ENCODE results near the gene MSI2.

Gene MSI2

DNA sequence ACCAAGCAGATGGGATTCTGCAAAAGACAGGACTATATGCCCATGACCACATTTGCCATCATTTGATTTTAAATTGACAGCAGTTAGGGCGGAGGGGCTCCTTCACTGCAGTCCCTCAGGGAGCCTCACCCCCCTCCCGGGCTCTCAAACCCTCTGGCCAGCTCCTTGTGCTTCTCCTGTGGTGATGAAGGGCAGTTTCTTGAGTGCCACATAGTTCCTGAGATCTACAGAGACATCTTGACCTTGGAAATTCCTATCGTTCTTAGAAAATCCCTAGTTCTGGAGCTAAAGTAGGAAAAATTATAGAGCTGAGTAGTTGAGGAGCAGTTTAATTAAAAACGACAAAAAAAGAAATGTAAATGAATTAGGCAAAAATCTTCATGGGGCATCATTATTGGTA is 257.2 kb downstream of the MSI2 start:
- no peak for DNase-seq

DNA sequence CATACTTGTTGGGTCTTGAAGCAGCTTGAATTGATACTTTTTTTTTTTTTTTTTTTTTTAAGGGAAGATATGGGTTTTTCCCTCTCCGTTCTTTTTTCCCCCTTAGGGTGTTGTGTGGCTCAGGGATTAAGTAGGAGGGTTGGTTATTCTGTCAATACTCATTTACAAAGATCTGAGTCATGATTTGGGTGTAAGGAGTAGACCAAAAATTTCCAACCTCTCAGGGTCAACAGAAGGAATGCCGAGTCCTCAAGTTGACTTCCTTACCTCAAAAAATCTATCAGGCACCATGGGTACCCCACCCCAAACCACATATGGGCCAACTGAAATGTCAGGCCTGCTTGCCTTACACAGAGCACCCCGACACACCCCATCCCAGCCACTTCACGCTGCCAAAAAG is 258.3 kb downstream of the MSI2 start:
- DNase-seq = no peak

- no peak for DNase-seq
Observed at GRCh38 chr17:57515662-57516211, 259.4 kb downstream of the MSI2 start.

- DNase-seq = no peak
Observed at GRCh38 chr17:57516290-57517230, 260.2 kb downstream of the MSI2 start.

DNA sequence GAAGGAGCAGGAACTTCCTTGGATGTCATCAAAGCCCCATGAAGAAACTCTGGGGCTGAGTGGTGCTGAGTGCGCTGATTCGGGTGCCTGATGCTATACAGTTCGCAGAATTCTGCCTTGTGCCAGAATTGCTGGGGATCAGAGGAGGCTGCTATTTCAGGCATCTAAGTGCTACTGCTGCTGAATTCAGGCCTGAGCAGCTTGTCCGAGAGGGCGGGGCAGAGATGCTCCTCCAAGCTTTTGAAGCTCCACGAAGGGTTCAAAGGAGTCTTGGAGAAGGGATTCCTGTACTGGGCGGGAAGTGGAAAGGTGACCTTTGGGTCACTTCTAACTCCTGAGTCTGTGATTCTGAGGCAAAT is 260.9 kb downstream of the MSI2 start:
- DNase-seq = no peak

DNA sequence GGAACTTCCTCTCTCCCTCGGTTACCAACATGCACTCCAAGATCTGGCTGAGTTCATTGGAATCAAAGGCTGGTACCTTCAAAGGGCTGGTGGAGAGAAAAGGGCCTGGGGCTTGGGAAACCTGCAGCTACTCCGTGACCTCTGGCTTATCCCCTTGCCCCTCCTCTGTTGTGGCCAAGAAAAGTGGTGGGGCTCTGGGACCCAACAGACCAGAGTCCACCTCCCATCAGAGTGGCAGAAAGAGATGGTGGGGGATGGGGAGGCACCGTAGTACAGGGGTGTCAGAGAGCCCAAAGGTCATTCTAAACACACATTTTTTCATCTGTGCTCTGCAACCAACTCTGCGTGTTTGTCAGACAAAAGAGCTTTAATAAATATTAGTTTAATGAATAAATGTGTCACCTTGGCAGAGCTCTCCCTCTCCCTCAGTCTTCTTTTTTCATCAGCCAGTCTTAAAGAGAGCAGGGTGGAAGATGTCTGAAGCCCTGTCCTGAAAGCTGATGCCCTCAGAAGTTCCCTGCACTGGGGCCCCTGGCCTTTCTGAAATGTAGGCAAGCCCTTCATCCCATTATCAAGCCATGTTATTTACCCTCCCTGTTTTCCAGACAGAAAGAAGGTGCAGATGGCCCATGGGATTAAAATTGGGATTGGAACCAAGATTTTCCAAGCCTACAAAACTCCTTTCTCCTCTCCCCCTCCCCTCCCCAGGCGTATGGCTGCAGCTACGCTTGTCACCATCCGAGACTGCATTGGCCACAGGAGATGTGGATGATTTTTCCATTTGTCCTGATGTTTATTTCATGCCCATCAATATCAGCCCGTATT is 261.5 kb downstream of the MSI2 start:
- no peak for DNase-seq

DNA sequence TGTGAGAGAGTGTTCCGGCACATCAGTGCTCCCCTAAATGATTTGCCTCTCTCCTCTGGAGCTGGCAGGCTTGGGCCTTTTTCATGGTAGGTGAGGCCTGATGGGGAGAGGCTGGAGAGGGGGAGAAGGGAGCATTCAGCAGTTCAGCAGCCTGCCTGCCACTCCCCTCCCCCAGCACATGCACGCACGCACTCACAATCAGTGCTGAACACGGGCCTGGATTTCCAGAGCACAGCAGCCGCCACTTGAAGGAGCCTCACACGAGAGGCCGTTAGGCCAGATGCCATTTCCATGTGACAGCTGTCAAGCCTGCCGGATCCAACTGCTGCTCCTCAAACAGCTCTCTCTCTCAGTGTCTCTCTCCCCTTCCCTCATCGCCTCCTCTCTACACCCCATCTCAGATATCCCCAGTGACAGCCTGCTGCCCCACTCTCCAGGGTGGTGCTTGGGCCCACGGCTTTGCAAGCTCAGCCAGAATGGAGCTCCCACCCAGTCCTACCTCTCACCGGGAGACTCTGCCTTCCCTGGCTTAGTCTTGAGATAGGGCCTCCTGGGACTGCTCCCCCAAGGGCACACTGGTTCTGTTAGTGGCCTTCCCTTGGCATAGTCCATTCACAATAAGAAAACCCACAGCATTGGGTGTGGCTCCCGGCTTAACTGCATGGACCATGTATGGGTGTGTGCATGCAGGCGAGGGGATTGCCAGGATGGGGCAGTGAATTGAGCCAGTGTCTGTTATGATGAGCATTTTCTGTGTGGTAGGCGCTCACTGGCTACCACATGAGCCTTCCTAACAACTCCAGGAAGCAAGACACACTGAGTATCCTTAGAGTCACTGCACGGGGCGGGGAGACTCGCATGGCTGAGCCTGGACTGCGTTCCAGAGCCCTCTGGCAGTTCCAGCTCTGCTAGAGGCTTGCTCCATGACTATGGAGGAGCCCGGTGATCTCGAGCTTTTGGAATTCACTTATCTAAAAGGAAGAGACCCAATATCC is 262.6 kb downstream of the MSI2 start:
- DNase-seq = peak; percentile 37

GRCh38 chr17:57519800-57520199 is 263.5 kb downstream of the MSI2 start:
- no peak for DNase-seq

- DNase-seq = no peak
Observed at GRCh38 chr17:57521606-57522005, 265.3 kb downstream of the MSI2 start.

- DNase-seq = no peak
Observed at GRCh38 chr17:57522042-57523005, 266.0 kb downstream of the MSI2 start.

- DNase-seq = no peak
Observed at GRCh38 chr17:57523926-57524632, 267.8 kb downstream of the MSI2 start.

DNA sequence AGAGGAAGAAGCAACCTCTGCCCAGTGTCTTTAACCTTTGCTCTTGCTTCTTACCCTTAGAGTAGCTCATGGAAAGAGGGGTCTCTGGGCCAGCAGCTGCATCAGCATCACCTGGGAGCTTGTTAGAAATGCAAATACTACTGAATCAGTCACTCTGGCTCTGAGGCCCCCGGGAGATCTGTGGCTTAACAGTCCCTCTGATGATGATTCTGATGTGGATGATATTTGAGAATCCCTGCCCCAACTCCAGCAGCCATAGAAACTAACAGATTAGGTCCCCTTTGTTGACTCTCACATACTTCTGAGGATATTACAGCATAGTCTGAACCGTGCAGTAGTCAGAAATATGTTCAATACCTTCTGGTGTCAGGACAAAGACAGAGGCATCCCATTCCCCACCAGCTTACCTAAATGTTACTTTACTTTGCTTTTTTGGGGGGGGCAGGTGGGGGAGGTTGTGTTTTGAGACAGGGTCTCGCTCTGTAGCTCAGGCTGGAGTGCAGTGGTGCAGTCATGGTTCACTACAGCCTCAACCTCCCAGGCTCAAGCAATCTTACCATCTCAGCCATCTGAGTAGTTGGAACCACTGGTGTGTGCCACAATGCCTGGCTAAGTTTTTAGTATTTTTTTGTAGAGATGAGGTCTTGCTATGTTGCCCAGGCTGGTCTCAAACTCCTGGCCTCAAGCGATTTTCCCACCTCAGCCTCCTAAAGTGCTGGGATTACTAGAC is 268.7 kb downstream of the MSI2 start:
- DNase-seq = no peak

- DNase-seq = no peak
Observed at GRCh38 chr17:57527221-57528057, 271.1 kb downstream of the MSI2 start.

DNA sequence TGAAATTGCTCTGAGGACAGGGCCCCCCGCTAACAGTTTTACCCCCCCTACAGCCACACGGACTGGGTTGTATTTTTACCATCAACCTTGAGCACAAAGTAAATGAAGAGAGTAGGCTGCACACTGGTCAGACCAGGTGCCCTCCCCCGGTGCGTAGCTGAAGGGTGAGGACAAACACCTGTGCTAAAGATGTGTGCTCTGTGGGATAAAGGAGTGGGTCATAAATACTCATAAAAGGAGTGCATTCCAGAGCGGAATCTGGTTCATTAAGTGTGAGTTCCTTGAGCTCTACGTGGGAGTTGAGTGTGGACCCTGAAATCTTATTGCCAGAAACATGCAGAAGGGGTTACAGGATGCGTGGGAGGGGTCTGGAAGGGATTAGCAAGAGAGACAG is 271.7 kb downstream of the MSI2 start:
- DNase-seq = no peak

DNA sequence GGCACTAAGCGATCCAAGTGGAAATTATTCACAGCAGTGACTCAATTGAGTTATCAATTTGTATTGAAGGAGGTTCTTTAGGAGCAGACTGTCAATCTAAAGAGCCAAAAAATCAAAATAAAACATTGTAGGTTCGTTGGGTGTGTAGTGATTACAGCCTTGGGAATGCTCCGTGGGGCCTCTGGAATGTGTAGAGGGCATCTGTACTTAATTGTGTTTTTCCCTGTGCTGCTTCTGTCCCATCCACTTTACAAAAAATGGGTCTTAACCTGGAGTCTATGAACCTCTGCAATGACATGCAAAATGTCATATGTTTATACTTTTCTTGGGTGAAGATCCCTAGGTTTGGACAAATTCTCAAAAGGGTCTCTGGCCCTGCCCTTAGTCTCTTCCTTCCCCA is 273.7 kb downstream of the MSI2 start:
- peak; percentile 58 for DNase-seq

- no peak for DNase-seq
Observed at GRCh38 chr17:57530508-57530907, 274.2 kb downstream of the MSI2 start.

DNA sequence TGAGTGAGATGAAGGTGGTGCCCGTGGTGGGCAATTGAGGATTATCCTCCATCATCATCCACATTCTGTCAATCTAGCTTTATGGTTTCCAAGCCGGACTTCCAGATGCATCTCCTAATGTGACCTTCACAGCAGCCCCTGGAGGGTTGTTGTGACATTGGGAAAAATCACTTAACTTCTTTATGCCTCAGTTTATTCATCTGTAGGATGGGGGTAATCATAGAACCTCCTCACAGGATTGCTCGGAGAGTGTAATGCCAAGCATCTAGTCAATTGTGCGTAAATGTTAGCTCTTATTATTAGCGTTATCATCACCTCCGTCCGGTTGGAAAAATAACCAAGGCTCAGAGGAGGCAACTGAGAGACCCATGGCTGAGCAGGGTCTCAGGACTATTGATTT is 274.8 kb downstream of the MSI2 start:
- DNase-seq = no peak

GRCh38 chr17:57531648-57532504 is 275.6 kb downstream of the MSI2 start:
- DNase-seq = no peak
